Fibroblast of skin of scalp (primary cell): ENCODE results near the gene USP36.
"Not testable (repeated sequence)": the region's sequence is repeated elsewhere in the genome, so short reads cannot be mapped to it uniquely, and the experiment has no call there.

Experiments
- DNase-seq: peaks from one replicate; pipeline ENCODE4 v3.0.0-alpha.2; 2013

The USP36 gene

DNA sequence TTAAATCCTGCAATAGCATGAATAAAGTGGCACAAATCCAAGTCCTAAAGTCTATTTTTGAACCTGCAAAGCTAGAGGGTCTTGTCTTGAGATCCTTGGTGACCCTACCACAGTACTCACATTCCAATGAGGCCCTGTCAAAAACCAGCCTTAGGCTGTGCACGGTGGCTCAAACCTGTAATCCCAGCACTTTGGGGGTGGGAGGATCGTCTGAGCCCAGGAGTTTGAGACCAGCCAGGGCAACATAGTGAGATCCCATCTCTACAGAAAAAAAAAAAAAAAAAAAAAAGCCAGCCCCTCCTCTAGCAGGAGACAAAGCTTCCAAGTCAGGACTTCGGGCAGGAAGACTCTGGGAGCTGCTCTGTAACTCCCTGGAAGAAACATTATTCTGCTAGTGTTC, 74.8 kb downstream of the USP36 start:
- DNase-seq, result no peak

DNA sequence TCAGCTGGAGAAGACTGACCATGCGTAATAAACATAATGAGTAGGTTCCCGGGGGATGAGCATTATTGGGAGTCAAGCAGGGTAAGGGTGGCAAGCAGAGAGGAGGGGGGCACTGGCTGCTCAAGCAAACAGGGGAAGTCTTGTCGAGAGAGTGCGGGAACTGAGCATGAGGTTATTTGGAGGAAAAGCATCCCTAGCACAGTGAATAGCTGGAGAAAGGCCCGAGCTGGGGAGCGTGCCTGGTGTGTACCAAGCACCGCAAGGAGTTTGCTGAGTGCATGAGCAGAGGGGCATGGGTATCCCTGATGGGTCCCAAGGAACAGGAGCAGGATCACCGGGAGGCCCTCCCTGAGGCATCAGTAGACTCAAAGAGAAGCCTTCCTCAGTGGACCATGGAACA, 75.7 kb downstream of the USP36 start:
- DNase-seq, result no peak

DNA sequence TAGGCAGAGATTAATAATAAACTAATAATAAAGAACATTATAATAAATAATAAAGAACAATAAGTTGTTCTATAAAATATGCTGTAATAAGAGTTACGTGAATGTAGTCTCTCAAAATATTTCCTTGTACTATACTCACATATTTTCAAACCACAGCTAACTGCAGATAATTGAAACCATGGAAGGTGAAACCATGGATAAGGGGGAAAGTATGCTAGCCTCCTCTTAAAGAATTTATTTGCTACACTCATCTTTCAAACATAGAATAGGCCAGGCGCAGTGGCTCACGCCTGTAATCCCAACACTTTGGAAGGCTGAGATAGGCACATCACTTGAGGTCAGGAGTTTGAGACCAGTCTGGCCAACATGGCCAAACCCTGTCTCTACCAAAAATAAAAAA, 77.1 kb downstream of the USP36 start:
- DNase-seq, result peak; percentile 78

DNA sequence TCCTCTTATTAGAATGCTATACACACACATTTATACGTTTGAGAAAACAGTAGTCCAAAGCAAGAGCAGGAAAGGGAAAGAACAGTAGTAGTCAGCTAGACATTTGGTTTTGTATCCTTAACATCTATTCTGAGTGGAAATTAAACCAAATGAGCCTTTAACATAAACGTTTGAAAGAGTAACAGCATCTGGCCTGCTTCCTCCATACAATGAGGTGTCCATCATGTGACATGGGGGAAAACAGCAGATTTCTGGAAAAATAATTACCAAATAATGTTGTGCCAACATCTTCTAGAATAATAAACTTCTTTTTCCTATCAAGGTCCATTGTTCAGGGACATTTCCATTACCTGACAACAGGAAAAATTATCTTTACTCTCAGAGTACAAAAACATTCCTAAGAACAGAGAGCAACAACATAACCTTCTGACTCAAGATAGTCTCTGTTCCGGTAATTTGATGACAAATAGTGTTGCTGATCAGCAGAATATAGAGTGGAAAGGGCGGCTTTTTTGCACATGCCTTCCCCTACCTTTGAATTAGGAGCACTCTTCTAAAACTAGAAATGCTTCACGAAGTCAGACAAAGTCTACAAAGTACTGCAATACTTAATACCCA, 78.7 kb downstream of the USP36 start:
- no peak for DNase-seq

DNA sequence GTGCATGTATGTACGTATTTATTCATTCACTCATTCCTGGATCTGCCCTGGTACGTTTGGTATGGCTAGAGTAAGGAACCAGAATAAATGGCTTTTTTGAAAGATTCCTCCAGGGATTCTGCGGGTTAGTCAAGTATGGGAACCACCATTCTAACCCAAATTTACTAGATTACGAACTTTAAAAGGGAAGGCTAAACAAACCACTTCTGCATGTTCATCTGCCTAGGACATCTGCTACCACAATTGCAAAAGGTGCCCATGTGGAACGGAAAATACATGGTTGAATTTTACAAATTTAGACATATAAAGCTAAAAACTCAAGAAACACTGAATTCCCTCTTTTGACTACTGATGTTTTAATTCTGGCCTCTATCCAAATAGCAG, 80.7 kb downstream of the USP36 start:
- no peak for DNase-seq

DNA sequence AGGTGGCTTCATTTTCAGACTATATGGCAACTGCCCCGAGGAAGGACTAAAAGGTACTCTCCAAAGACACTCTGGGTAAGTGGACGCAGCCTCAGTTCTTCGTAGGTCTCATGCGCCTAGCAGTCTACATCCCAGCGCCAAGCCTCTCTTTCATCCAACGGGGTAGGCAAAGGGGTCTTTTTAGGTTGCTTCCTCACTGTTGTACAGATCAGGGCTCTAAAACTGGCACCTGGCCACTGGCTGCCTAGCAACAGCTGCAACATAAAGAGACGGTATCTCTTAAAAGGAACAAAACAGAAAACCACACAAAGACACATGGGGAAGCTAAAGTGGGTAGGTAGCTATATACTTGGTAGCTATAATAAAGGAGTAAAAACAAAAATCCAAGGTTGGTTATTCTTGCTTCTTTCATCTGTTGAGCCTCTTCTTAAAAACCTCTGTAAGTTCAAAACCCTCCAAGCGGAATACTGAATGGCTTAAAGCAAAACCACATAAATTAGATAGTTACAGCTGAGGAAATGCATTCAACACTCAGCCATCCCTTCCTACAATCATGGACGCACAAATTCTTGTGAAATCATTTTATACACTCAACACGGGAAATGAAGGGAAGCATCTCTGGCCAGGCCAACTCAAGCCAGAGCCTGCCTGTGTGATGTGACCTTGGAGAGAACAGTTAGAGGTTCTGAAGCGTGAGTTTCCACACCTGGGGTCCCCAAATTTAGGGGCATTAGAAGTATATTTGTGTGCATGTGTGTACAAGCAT, 81.2 kb downstream of the USP36 start:
- peak; percentile 19 for DNase-seq

DNA sequence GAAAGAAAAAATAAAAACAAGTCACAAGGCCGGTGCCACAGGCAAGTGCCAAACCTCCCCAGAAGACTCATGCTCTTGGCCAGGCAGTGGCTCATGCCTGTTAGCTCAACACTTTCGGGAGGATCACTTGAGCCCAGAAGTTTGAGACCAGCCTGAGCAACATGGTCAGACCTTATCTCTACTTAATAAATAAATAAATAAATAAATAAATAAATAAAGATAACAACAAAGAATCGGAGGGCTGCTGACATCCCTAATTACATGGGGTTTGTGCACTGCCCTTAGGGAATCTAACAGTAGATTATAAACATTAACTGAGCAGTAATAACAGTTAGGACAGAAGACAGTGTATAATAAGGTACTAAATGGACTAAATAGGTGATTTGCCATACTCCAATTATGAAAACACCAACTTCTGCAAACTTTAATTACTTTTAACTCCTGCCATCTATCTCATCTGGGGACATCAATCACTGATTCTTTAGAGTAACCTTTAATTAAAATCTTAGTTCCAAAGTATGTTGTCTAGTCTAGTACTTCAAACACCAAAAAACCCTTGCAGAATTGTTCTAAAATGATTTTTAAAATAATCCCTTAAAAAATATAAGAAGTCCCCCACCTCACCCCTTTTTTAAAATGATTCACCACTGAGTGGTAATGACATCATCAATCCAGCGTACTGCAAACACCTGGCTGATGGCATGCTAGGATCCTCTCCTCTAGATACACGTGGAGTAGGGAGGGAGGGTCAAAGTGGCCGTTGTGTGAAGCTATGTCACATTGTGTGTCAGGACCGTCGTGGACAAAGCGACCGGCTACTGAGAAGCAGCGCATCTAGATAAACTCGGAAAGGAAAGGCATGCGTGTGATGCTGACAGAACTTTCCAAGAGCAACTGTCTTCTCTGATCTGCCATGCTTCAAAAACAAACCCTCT, 87.0 kb downstream of the USP36 start:
- no peak for DNase-seq

DNA sequence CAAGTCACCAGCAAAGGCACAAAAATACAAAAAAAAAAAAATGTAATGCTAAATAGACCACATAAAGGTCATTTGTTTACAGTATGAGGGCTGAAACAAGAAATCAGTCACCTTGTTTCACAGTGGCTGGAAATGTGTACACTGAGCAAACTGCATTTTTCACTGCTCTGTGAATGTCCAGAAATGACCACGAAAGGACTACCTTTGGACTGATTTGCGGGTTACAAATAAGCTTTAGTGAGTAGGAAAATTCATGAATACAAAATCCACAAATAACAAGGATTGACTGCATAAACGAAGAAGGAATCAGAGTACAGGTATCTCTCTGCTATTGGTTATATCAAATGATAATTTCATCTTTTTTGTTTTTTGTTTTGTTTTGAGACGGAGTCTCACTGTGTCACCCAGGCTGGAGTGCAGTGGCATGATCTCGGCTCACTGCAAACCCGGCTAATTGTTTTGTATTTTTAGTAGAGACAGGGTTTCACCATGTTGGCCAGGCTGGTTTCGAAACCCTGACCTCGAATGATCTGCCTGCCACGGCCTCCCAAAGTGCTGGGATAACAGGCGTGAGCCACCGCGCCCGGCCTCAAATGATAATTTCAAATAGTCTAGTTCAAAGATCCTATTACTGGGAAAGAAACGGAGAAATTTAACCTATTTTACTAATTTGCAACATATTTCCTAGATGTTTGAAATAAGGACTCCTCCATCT, 89.0 kb downstream of the USP36 start:
- no peak for DNase-seq

DNA sequence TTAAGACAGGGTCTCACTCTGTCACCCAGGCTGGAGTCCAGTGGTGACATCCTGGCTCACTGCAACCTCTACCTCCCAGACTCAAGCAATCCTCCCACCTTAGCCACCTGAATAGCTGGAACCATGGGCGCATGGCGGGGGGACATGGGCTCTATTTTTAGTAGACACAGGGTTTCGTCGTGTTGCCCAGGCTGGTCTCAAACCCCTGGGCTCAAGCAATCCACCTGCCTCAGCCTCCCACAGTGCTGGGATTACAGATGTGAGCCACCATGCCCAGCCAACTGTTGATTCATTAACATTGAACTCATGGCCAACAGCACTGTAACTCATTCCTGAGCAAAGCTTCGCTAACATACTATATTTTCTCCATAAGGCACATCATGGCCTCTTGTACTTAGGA, 89.6 kb downstream of the USP36 start:
- not testable (repeated sequence) for DNase-seq

DNA sequence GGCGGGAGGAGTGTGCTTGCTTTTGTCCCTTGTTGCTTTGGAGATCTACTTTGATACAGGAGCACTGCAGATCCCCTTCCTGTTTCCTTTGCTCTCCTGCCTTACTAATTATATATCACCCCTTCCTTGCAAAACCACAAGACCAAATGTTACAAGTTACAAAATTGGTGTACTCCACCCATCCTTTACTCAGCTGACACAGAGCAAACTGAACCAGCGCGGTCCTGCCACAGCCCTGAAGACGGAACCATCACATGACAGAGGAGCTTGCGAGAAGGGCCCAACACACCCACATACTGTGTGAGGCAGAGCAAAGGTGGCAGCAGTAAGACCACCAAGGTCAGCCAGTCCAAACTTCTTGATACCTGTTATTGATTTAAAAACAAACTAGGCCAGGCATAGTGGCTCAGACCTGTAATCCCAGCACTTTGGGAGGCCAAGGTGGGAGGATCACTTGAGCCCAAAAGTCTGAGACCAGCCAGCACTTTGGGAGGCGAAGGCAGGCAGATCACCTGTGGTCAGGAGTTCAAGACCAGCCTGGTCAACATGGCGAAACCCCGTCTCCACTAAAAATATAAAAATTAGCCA, 91.8 kb downstream of the USP36 start:
- peak; percentile 21 for DNase-seq

DNA sequence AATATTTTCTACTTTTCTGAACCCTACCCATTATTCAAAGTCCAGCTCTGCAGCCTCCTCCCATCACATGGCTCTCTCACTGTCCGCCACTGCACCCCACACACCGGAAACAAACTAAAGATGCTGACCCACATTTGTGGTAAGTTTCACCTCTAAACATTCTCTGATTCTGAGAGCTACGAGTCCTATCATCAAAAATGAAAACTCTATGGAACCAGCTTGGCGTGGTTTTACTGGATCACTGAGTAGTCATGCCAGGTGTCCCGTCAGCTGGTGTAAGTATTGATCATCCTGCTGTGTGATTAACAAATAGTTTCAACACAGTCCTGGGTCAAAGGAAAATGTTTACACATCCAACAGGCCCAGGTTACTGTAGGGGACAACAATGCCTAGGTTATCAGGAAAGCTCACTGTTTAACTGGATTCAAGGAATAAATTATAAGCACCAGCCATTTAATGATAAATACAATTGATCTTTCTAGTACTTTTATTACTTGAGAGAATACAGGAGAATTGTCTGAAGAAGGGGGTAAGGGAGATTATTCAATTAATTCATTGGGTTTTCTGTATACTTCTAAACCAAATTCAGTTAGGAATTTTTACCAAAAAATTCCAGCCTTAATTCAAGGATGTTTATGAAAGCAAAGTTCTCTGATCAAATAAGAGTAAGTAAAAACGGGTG, 92.4 kb downstream of the USP36 start:
- DNase-seq, result no peak

DNA sequence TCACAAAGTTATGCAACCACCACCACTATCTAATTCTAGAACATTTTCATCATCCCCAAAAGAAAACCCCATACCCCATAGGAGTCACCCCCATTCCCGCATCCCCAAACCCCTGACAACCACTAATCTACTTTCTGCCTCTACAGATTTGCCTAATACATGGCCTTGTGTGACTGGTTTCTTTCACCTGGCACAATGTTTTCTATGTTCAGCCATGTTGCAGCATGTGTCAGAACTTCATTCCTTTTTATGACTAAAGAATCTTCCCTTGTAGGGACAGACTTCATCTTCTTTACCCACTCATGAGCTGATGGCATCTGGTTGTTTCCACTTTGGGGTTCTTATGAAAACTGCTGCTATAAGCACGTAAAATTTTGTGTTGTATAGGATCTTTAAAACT, 93.1 kb downstream of the USP36 start:
- DNase-seq, result no peak

DNA sequence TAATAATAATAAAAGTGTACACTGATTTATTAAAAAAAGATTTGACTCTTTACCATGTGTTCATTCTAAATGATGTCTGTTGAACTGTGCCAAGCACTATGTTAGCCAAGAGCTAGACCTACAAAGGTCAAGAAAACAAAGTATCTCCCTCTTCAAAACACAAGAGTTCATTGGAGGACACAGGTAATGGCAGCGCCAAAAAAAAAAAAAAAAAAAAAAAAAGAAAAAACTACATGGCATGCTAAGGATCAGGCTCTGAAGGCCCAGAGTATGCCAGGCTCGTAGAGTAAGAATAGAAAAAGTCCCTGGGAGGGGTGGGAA, 93.7 kb downstream of the USP36 start:
- DNase-seq, result no peak

DNA sequence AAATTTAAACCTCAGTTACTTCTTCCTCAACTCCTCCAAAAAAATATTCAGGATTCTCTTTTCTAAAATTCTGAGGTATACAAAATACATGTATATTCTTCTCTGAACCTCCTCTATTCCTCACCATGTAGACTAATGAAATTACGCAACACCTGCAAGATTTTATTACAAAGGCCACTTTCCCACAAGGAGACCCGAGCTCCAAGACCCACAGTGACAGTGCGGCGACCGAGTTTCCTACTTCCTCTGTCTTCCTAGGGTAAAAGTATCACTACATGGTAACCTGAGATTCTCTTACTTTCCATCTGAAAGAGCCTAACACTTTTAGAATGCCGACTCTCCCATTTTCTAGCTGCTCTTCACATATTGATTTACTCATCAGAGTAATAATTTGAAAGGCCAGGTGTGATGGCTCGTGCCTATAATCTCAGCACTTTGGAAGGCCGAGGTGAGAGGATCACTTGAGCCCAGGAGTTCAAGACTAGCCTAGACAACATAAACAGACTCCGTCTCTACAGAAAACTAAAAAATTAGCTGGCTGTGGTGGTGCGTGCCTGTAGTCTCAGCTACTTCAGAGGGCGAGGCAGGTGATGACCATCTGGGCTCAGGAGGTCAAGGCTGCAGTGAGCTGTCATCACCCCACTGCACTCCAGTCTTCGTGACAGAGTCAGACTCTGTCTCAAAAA, 94.2 kb downstream of the USP36 start:
- DNase-seq, result no peak
